HL-60/S4 treated with phorbol 12-myristate 13-acetate at 8.2 ng/mL for 4 days and 3 days (cell line): ENCODE results near the gene PKP4.

ENCODE experiments used
- in situ Hi-C: fragments of 300-500 bp; cut with MboI; formaldehyde crosslinking; loops from 2 replicates; pipeline ENCODE4 v1.15.0; 2022; ENCODE audit warnings: low sequenced_read_pairs

PKP4 gene

GRCh38 chr2:158713523-158714138 lies 256.9 kb downstream of the PKP4 start:
- in situ Hi-C loops, result no loop called here

GRCh38 chr2:158714420-158714819 lies 257.7 kb downstream of the PKP4 start:
- in situ Hi-C loops, result no loop called here

GRCh38 chr2:158715357-158715756 lies 258.6 kb downstream of the PKP4 start:
- in situ Hi-C loops, result no loop called here

GRCh38 chr2:158716121-158716791 lies 259.5 kb downstream of the PKP4 start:
- in situ Hi-C loops, result no loop called here

GRCh38 chr2:158716921-158717320 lies 260.2 kb downstream of the PKP4 start:
- in situ Hi-C loops, result no loop called here

GRCh38 chr2:158717366-158718195 lies 260.8 kb downstream of the PKP4 start:
- in situ Hi-C loops, result no loop called here

GRCh38 chr2:158718196-158718585 lies 261.4 kb downstream of the PKP4 start:
- in situ Hi-C loops, result no loop called here

- in situ Hi-C loops, result no loop called here
Observed at GRCh38 chr2:158718851-158719250, 262.1 kb downstream of the PKP4 start.

GRCh38 chr2:158719403-158719802 lies 262.7 kb downstream of the PKP4 start:
- in situ Hi-C loops, result no loop called here

GRCh38 chr2:158722266-158723105 lies 265.7 kb downstream of the PKP4 start:
- in situ Hi-C loops, result no loop called here

GRCh38 chr2:158723181-158723838 lies 266.6 kb downstream of the PKP4 start:
- in situ Hi-C loops, result no loop called here

GRCh38 chr2:158723921-158724802 lies 267.4 kb downstream of the PKP4 start:
- in situ Hi-C loops, result no loop called here

- in situ Hi-C loops, result loop anchor here (25.0 kb wide), 1 partner anchor 1213 kb away; no protein-coding TSS in a partner anchor
Observed at GRCh38 chr2:158724803-158725381, 268.1 kb downstream of the PKP4 start.

GRCh38 chr2:158725441-158725891 lies 268.7 kb downstream of the PKP4 start:
- in situ Hi-C loops, result loop anchor here (25.0 kb wide), 1 partner anchor 1213 kb away; no protein-coding TSS in a partner anchor

GRCh38 chr2:158726911-158727592 lies 270.3 kb downstream of the PKP4 start:
- in situ Hi-C loops, result loop anchor here (25.0 kb wide), 1 partner anchor 1215 kb away; no protein-coding TSS in a partner anchor

GRCh38 chr2:158728422-158728821 lies 271.7 kb downstream of the PKP4 start:
- in situ Hi-C loops, result loop anchor here (25.0 kb wide), 1 partner anchor 1216 kb away; no protein-coding TSS in a partner anchor

GRCh38 chr2:158729451-158729850 lies 272.7 kb downstream of the PKP4 start:
- in situ Hi-C loops, result loop anchor here (25.0 kb wide), 1 partner anchor 1217 kb away; no protein-coding TSS in a partner anchor
